GM20431 (cell line): ENCODE data around the gene ABCG1.

Experiments used
- in situ Hi-C: fragments of 300-500 bp; cut with MseI, MboI; formaldehyde crosslinking; loops from one replicate; pipeline ENCODE4 v1.15.0; 2020; ENCODE audit warnings: low sequenced_read_pairs; ENCODE audit not compliant: unreplicated experiment

ABCG1 gene

GRCh38 chr21:42213082-42213774 lies 5.7 kb upstream of the ABCG1 start:
- in situ Hi-C loops: no loop called here

DNA sequence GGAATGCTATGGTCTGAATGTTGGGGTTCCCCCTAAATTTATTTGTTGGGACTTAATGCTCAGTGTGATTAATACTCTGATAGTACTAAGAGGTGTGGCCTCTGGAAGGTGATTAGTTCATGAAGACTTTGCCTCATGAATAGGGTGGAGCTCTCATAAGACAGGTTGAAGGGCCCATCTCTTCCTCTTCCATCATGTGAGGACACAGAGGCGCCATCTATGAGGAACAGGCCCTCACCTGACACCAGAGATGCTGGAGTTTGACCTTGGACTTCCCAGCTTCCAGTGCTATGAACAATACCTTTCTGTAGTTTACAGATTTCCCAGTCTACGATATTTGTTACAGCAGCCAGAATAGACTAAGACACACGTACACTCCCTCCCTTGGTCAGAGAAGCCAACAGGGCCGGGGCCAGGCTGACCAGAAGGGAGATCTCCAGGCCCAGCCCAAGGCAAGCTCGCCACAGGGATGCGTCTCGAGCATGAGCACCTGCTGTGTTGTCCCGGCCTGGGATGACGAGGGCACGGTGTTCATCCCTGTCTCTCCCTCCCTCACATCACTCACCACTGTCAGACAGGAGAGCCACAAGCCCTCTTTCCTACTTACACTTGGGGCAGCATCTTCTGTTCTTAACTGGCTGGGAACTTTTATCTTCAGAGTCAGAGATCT lies 4.7 kb upstream of the ABCG1 start:
- in situ Hi-C loops: no loop called here

GRCh38 chr21:42214921-42215320 lies 4.0 kb upstream of the ABCG1 start:
- in situ Hi-C loops: no loop called here

GRCh38 chr21:42215942-42216725 lies 2.8 kb upstream of the ABCG1 start:
- in situ Hi-C loops: no loop called here

GRCh38 chr21:42216726-42217572 lies 2.0 kb upstream of the ABCG1 start:
- in situ Hi-C loops: no loop called here

GRCh38 chr21:42219606-42220137 lies 732 bp downstream of the ABCG1 start:
- in situ Hi-C loops: no loop called here

DNA sequence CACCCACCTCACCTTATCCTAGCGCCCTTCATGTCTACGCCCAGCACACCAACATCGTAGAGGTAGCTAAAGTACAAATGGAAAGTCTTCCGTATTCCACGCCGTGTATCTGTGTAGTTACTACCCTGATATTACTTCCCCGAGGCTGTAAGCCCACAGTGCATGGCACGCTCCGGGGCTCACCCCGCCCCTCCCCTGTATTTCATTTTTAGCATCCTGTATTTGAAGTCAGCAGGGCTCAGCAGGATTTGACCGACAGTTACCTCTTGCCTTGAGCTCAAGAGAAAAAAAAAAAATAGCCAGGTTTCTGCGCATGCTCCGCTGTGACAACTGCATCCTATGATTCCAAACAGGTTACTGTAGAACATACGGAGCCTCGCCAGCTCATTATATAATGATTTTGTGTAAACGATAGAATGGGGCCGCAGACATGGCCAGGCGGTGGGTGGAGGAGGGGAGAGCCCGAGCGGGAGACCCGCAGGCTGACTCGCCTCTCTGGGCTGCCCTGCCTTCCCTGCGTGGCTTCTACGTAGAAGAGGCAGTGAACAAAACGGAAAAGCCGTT lies 1.3 kb downstream of the ABCG1 start:
- in situ Hi-C loops: no loop called here

DNA sequence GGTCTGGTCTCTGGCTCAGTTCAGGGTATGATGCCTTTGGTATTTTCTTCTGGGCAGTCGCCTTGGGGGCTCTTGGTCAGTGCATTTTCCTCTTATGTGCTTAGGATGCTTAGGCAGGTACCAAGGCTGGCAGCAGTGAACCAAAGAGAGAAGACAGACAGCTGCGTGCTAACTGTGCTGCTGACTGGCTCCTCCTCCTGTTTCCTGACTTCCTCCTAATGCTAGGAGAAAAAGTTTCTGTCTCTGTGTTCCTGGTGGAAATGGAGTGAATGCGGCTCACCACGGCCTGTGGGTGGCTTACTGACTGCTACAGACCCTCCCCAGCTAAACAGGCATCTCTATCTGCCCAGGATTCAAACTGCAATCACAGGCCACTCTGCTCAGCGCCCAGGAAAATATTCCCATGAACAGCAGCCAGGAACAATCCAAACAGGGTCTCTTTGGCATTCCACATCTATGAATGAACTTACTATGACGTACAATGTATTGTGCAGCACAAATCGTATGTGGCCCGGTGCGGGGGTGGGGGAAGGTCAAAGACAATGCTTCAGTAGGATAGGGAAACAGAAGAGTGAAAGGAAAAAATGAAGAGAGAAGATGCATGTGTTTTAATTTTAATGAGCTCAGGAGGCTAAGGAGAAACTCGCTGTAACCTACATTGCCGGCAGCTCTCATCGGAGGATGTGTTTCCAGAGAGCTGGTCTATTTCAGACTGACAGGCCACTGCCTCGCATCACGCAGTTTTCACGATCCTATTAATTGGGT lies 2.8 kb downstream of the ABCG1 start:
- in situ Hi-C loops: no loop called here

GRCh38 chr21:42222386-42222785 lies 3.4 kb downstream of the ABCG1 start:
- in situ Hi-C loops: no loop called here

- in situ Hi-C loops: no loop called here
These were observed 4.0 kb downstream of the ABCG1 start for GRCh38 chr21:42222821-42223390.

GRCh38 chr21:42223826-42224575 lies 5.1 kb downstream of the ABCG1 start:
- in situ Hi-C loops: no loop called here

DNA sequence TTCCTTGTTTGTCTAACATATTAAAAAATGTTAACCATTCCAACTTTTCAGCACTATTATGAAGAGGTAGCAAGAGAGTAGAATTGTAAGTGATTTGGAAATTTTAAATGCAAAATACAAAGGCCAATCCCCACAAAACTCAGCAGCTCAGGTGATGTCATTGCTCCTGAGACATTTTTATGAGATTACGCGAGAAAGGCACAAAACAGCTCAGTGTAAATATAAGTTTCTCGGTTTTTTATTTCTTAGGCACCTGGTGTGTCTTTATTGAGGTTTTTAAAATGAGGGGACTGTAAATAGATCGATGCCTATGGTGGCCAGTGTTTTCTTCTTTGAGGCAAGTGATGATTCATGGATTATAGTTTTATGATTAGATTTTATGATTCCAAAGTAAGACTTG lies 6.1 kb downstream of the ABCG1 start:
- in situ Hi-C loops: no loop called here

- in situ Hi-C loops: no loop called here
These were observed 6.7 kb downstream of the ABCG1 start for GRCh38 chr21:42225571-42226155.

GRCh38 chr21:42226626-42227025 lies 7.7 kb downstream of the ABCG1 start:
- in situ Hi-C loops: no loop called here

DNA sequence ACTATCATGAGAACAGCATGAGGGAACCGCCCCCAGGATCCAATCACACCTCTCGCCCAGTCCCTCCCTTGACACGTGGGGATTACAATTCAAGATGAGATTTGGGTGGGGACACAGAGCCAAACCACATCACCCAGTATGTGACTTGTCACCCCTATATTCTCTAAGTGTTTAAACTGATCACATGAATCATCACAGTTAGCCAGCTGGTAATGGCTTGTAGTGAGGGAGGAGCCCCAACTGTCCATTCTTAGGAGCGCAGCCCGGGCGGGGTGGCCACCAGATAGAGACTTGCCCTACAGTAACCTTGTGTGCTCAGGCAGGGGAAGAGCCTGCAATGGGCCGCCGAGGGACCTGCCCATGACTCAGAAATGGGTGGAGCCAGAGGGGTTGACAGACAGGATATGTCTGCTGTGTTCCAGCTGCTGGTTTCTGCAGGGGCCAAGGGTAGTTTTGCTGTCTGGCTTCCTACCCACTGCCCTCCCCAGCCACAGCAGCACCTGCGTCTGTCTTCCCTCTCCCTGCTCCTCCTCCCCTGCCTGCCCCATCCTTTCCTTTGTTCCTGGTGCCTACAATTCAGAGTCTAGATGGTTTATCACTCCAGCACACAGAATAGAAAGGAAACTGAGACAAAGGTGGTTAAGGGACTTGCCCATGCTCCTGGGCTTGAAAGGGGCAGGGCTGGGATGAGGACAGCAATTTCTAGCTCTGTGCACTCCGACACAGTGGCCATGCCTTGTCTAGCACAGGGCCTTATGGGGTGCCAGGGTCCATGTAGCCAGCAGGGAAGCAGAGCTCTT lies 9.2 kb downstream of the ABCG1 start:
- in situ Hi-C loops: no loop called here

DNA sequence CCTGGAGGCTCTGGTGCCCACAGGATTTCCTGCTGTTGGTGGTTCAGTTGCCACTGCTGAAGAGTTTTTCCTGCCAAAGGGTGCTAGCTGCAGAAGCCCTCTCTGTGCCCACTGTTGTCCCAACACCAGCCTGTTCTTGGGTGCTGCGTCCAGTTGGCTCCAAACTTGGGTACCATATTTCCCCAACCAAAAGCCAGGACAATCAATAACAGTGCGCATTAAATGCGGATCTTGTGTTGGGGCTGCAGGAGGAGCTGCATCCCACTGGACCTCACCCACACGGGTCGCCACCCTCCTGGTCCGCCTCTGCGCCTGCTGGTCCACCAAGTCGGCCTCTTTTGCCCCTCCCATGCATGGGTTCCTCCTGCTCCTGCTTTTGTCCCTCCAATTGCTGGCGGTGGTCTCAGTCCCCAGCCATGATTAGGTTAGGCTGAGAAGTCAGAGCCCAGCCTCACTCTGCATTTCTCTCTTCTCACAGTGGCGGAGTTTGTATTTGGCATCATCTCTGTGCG lies 9.8 kb downstream of the ABCG1 start:
- in situ Hi-C loops: no loop called here

GRCh38 chr21:42229676-42230075 lies 10.7 kb downstream of the ABCG1 start:
- in situ Hi-C loops: no loop called here
